HG02759 (cell line): ENCODE data around the gene PHACTR1.

Experiments
- ATAC-seq: cut with Tn5 transposase; IDR thresholded peaks from one replicate; pipeline ENCODE4 v1.9.1; 2021; ENCODE audit warnings: mild to moderate bottlenecking, moderate library complexity; ENCODE audit not compliant: unreplicated experiment

The PHACTR1 gene

DNA sequence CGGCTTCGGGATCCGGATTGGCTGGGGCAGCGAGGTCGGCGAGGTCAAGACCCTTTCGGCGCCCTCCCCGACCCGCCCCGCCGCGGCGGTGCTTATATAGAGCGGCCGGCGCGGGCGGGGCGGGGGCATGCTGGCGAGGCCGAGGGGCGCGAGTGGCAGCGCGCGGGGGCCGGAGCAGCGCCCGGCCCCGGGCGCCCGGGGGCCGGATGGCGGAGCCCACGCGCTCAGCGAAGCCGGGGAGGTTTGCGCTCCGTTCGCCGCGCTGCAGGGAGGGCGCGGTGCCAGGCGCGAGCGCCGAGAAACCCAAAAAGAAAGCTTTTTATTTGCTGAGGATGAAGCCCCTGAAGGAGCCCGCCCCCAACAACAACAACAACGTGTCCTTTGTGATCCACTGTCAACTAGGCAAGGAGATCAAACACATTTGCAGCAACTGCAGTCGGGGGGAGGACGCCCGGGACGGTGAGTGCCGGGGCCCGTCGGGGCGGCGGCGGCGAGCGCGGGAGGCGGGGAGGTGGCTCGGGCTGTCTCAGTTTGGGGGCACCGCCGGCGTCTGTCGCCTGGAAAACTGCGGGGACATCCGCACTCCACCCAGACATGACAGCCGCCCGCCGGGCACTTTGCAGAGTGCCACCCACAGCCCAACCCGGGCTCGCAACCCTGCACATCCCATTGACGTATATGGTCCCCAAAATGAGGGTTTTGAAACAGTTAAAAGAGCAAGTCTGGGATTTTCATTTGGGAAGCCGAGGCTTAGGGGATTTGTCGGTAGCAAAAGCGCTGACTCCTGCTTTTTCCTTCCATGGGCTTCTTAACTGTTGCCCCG is 297.3 kb downstream of the PHACTR1 start:
- ATAC-seq = no peak

DNA sequence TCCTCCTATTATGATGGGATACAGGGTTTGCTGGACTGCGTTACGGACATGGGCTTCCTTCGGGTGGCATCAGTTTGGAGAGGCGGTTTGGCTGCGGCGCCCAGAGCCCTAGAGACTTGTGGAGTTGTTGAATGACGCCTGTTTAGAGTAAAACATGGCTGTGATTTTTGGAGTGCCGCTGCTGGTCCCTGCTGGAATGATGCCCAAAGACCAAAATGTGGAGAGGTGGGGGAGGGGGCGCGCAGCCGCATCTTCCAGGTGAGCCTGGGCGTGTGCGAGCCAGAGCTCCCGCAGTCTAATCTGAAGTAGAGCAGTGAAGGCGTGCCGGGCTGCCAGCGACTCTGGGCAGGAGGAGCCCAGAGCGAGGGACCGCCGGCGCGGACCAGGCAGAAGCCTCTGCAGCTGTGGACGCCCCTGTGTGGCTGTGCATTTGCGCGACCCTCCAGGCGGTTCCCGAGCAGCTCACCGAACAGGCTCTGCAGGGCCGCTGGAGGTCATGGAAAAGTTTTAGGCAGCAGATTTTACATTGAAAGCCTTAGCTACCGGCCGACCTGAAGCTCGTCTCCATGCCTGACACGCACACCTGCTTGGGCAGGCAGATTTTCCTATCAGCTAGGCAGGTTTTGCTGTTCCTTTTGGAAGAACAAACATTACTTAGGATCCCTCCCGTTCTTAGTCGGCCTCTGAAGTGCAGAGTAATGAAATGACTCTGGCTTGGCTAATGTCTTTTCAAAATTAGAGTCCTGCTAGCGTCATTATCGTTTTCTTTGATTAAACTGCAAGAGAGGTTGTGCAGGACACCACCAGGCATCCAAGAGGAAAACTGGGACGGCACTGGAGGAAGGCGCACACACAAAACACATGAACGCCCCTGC is 298.2 kb downstream of the PHACTR1 start:
- no peak for ATAC-seq

DNA sequence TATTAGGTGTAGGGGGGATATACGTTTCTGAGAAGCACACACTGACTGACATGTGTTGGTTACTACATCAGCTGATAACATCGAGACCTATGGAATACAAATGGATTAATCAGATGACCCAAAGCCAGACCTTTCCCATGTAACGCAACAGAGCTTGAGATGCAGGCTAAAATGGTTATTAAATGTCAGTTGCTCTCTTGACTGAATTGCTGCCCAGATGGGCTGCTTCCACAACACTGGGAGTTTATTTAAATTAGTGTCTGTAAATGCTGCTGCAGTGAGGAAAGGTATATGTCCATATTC is 298.8 kb downstream of the PHACTR1 start:
- no peak for ATAC-seq

DNA sequence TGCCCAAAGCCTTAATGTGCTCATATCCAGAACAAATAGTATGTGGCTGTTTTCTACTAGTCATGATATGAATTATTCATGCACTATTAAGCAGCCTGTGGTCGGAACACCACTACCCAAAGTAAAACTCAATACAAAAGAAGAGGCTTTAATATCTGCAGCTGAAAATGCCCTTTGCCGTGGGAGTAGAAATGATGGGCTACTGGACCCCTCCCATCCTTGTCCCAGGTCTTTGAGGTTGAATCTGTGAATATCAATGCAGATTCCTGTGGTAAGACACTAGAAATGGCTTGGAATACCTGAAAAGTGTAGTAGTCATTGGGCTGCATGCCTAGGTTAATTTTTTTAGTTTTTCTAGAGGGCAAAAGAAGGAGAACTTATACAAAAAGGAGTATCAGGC is 308.0 kb downstream of the PHACTR1 start:
- ATAC-seq = no peak

DNA sequence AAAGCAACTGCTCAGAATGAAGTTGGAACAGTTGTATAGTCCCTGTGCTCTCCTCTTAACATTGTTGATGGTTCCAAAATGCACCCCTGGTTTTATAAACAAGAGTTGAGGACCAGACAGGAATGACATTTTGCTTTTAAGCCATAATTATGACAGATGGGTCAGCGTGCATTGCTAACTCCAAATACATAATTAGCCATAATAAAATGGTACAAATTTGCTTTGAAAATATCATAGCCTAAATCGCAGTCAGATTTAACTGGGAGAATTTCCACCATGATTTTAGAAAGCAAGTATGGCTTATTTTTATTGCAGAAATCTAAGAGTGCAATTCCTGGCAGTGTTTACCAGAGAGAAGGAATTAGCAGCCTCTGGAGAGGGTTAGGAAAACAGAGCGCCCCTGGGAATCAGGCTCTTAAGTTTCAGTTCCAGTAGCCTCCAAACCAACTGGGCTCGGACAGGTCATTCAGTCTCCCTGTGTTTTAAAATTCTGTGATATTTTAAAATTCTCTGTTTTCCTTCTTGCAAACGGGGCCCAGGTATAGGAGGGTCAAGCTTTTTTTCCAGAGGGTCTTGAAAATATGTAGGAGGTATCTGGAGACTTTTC is 309.4 kb downstream of the PHACTR1 start:
- no peak for ATAC-seq

DNA sequence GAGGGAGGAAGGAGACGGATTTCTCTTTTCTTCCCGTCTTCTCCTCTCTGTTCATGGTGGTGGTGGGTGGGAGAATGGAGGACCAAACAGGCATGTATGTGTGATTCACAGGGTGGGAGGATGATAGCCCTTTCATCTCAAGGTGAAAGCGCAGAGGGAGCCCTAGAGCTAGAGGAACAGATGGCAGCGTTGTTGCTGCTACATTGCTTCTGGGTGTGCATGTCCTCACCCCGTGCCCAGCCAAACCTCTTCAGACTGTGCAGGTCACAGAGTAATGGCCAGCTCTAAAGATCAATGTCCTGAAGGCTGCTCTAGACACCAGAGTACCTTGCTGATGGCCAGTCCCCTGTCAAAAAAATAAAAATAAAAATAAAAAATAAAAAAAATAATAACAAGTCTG is 310.0 kb downstream of the PHACTR1 start:
- no peak for ATAC-seq

DNA sequence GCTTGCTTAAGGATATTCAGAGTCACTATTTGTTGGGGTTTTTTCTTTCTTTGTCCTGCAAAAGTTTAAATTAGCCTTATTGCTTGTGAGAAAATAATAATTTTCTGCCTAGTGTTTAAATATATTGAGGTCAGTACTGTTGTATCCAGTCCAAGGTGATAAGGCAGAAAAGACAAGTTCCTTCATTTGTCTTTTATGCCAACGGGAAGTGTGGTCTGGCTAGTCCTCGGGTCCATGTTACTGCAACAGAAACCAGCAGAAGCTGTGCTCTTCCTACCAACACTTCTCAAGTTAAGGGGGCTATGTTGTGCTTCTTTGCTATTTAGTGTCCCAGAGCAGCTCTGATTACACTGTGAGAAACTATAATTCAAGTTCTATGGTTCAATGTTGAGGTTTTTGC is 310.6 kb downstream of the PHACTR1 start:
- ATAC-seq = no peak

DNA sequence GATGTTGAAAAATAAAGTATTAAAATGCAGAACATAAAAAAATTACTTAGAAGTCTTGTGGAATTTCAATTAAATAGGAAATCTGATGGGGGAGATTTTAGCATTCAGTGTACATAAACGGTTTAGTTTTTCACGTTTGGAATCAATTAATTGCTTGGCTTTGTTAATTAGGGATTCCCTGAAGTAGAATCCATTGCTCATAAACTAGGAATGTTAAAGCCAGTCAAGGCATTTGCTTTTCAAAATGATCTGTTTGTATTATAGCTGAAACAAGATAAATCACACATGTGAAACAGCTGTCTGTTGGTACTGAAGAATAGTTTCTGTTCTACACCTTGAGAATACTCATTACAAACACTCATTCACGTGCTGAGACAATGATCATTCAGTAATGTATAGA is 313.8 kb downstream of the PHACTR1 start:
- no peak for ATAC-seq

DNA sequence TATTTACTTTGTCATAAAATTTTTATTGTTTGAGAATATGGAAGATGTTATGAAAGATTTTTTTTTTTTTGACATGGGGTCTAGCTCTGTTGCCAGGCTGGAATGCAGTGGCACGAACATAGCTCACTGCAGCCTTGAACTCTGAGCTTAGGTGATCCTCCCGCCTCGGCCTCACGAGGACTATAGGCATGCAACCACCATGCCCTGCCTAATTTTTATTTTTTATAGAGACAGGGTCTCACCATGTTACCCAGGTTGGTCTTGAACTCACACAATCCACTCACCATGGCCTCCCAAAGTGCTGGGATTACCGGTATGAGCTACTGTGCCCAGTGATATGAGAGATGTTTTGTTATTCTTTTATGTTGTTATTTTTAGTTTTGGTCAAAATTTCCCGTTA is 316.0 kb downstream of the PHACTR1 start:
- ATAC-seq = no peak

DNA sequence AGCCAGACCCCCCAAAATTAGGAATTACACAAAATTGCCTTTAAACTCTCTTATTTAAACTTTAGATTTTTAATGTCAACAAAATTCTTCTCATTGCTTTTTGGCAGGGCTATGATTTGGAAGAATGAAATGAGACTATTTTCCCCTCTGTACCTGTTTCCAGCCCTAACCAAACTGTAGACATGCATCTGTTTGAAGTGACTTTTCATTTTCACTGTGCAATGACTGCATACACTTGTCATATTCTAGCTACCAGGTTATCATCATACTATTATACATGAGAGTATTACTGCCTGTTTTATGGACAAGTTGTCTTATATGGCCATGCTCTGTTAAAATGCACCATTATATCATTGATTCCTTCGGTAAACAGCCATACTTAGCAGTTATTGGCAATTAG is 316.6 kb downstream of the PHACTR1 start:
- ATAC-seq = no peak

DNA sequence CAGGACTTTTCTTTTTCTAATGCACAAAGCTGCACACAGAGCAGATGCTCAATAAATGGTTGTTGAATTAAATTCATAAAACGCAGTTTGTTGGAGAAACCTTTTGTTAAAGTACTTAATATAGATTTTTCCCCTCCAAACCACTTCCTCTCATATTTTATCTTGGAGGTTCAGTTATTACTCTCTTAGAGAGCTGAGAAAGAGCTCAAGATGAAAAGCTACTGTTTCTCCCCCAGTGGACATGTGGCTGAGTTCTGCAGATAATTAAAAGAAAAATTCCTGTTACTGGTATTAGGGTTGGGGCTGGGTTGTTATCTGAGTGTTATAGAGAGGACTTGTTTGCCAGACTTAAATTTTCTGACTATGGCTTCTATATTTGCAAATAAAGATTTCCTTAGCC is 317.7 kb downstream of the PHACTR1 start:
- ATAC-seq = no peak

DNA sequence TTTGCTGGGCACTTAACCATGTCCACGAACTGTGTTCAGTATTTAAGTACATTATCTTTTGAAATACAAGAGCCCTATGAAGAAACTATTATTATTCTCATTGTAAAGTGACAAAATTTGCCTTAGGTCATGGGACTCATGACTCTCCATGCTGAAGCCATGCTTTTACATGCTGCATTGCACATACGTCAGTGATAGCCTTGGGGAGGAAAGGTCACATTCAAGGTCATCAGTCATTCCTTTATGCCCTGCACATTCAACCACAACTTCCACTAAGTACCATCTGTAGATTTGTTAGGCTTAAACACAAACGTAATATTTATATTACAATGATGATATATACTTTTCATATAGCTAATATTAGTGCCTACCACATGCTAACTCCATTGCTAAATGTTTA is 319.0 kb downstream of the PHACTR1 start:
- no peak for ATAC-seq

DNA sequence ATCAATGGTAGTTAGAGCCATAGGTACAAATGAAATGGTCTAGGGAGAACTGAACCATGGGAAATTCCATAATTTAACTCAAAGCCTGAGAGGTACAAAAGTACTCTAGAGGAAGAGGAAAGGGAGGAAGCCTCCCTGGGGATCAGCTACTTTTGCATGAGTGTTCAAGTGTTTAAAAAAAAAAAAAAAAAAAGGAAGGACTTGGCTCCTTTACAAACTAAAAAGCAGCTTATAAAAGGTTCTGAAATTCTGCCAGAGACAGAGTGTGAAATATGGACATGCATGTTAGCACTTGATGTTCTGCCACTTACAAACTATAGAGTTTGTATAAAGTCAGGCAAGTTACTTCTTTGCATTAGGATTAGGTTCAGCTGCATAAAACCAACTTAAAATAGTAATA is 321.7 kb downstream of the PHACTR1 start:
- no peak for ATAC-seq

DNA sequence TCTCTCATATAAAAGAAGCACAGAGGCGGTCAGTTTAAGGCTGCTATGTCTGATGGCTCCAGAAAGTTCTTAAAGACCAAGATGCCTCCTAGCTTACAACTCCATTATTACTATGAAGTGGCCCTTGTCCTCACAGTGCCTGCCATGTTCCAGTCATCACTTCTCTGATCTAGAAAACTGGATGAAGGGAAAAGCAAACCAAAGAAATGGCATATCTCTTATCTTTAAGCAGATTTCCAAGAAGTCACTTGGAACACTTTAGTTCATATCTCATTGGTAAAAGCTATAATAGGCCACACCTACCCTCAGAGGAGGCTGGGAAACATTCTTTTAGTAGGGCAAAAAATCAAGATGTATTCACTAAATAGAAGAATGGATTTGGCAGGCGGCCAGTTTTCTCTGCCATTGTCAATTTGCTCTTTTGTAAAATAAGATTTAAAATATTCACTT is 322.2 kb downstream of the PHACTR1 start:
- ATAC-seq = no peak

DNA sequence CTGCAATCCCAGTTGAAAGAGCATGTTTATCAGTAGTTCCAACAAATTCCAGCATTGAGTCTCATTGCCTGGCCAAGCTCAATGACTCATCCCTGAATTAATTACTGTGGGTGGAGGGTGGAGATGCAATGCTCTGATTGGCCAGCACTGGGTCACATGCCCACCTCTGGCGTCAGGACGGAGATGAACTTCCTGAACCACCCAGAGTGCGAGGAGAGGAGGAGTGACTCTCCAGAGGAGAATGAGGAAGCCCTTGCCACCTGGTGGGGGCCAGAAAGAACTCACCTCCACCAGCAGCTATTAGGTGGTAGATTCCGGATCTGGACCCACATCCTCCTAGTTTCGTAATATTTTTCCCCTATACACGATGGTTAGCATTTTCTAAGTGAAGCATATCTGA is 327.8 kb downstream of the PHACTR1 start:
- ATAC-seq = no peak

DNA sequence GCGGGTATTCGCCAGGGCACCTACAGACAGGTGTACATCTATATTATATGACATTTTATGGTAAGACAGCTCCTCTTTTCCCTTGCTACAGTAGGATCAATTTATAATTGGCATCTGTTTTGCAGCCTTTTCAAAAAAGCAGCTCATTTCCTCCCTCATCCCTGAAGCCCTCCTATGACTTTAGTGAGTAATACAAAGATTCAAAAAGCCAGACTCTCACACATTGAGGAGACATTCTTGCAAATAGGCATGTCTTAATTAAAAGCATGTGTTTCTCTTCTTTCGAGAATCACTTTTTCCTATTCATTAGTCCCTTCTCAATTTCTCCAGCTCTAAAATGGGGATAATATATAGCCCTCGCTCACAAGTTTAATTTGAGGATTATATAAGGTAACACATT is 328.3 kb downstream of the PHACTR1 start:
- no peak for ATAC-seq

DNA sequence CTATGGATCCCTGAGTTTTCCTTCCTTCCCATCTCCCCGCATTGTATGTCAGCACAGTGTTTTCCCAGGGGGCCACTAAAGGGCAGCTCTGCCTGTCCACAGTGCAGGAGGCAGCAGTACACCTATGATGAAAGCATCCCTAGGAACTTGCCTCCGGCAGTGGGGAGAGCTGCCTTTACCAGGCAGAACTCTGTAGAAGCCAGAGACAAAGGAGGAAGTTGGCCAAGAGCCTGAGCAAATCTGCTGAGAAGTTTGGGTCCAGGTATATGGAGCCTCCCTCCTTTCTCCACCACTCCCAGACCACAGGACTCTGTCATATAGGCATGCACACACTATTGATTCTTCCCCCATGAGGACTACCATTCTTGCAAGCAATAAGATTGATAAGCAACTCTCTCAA is 329.1 kb downstream of the PHACTR1 start:
- ATAC-seq = no peak

DNA sequence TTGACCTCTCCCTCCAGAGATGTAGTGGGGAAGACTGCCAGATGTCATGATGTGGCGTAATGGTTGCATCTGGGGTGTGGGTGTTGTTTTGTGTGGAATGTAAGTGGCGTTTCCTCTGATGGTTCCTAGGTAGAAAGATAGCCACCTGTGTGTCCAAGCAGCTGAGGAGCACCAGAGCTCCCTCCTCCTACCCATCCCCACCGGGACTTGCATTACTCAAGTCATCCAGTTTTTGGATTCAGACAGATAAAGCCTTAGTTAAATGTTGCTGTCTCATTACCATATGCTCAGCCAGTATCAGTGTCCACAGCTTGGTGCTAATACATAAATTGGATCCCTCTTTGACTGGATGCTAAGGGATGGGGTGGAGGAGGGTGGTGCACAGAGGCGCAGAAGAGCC is 329.5 kb downstream of the PHACTR1 start:
- ATAC-seq = no peak

DNA sequence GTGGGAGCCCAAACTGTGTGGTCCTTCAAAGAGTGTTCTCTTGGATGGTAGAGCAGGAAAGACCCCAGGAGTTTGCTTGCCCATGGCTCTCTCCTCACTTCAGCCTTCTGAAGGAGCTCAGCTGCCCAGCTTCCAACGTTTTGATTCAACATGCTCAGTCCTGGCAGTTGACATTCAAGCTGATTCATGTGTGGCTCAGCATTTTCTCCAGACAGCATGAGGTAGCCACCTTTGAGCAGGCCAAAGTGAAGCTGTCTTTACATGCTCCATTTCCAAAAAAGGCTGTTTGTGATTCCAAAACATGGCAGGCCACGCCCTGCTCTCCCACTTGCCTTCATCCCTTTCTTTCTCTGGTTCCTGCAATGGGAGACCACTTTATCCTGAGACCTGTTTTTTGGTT is 331.5 kb downstream of the PHACTR1 start:
- no peak for ATAC-seq

DNA sequence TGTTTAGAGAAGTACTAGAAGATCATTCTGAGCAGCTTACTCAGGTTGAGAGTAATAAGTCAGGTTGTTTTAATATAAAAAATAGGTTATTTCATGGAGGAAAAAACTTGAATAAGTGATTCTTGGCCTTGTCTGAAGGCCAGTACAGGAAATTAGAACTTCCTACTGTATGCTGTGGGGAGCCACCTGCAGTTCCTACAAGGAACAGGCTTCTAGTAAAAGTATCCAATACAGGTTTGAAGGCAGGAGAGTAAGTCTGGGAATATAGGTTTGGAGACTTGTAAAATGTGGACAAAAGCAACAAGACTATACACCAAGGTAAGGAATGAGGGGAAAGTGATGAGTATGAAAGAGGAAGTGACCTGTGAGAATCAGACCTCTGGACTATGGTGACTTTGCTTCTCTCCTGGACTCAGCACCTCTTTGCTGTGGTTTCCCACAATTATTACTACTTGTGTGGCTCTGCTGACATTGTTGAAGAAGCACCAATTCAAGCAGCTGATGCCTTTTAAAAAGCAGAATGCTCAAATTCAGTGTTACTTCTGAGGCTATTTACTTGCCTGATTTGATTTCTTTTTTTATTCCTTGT is 333.2 kb downstream of the PHACTR1 start:
- ATAC-seq = no peak

DNA sequence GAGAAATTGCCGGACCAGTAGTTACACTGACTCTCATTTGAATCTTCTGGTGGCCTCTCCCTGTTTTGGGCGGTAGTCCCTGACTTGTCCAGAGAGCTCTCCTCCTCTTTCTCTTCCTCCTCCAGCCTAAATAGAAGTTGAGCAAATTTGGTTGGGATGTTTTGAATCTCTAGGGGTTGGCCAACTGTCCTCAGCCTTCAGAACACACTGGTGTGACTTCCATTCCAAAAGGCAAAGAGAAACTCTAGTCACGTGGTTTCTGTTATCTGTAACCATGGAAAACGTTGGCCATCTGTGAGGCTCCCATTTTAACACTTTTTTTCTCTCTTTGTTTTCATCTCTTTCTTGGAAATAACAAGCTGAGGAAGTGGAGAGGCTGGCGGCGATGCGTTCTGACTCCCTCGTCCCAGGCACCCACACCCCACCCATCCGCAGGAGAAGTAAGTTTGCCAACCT is 336.5 kb downstream of the PHACTR1 start:
- no peak for ATAC-seq
